HG03095 (cell line): ENCODE data around the gene EXD1.
"Not testable (repeated sequence)": the region's sequence is repeated elsewhere in the genome, so short reads cannot be mapped to it uniquely, and the experiment has no call there.

ENCODE experiments used
- ATAC-seq: cut with Tn5 transposase; IDR thresholded peaks from one replicate; pipeline ENCODE4 v1.9.1; 2021; ENCODE audit warnings: moderate library complexity; ENCODE audit not compliant: unreplicated experiment

Gene EXD1

DNA sequence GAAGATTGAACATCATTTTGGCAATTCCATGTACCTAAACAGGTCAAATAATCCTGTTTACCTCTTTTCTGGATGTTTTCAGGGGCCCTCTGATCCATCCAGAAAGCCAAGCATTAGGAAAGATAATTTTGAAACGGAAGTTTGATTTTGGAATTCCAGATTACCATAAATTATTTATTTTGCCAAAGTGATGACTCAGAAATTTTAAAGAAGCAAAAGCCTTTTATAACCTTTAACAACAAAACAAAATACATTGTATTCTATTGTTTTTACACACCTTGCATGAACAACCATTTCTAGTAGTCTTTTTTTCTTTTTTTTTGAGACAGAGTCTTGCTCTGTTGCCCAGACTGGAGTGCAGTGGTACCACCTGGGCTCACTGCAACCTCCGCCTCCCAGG, 82.5 kb downstream of the EXD1 start:
- no peak for ATAC-seq

DNA sequence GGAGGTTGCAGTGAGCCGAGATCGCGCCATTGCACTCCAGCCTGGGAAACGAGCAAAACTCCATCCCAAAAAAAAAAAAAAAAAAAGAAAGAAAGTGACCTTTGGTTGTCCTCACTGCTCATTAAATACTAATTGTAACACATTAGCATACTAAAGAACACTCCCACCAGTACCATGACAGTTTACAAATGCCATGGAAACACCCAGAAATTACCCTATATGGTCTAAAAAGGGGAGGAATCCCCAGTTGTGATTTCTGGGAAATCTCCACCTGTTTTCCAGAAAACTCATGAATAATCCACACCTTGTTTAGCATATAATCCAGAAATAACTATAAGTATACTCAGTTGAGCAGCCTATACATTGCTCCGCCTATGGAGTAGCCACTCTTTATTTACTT, 90.9 kb downstream of the EXD1 start:
- ATAC-seq: no peak

DNA sequence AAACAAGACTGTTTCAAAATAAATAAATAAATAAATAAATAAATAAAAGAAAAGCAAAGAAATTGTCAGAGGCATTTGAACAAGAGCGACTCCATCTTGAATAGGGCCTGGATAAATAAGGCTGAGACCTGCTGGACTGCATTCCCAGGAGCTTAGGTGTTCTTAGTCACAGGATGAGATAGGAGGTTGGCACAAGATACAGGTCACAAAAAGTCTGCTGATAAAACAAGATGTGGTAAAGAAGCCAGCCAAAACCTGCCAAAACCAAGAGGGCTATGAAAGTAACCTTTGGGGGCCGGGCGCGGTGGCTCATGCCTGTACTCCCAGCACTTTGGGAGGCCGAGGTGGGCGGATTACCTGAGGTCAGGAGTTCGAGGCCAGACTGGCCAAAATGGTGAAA, 91.4 kb downstream of the EXD1 start:
- not testable (repeated sequence) for ATAC-seq

DNA sequence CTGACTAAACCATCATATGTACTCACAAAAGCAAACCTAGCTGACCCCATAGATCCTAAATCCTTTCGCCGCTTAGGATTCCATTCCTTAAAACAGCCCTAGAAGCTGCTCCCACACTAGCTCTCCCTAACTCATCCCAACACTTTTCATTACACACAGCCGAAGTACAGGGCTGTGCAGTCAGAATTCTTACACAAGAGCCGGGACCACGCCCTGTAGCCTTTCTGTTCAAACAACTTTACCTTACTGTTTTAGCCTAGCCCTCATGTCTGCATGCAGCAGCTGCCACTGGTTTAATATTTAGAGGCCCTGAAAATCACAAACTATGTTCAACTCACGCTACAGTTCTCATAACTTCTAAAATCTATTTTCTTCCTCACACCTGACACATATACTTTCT, 95.0 kb downstream of the EXD1 start:
- not testable (repeated sequence) for ATAC-seq

DNA sequence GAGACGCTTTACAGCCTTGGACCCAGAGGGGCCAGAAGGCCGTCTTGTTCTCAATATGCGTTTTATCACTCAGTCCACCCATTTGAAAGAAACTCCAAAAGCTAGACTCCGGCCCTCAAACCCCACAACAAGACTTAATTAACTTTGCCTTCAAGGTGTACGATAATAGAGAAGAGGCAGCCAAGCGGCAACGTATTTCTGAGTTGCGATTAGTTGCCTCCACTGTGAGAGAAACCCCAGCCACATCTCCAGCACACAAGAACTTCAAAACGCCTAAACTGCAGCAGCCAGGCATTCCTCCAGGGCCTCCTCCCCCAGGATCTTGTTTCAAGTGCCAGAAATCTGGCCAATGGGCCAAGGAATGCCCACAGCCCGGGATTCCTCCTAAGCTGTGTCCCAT, 97.1 kb downstream of the EXD1 start:
- no peak for ATAC-seq
